GM12878 (cell line): ENCODE data around the gene GNG13. TPM values are rescaled to one million over a fixed set of nuclear protein-coding genes. Genes with fewer than 3 reads are reported as not detected.

Experiments
- E2F8 ChIP-seq: fragments of 450-650 bp; IDR thresholded peaks from 2 replicates; pipeline ENCODE4 v1.6.1; 2018; ENCODE audit warnings: mild to moderate bottlenecking, low read depth, moderate library complexity; ENCODE audit not compliant: partially characterized antibody
- IRF4 ChIP-seq: IDR thresholded peaks from 2 replicates; pipeline ENCODE4 v1.6.1; 2011; ENCODE audit warnings: low read depth, low read length
- JUND ChIP-seq: IDR thresholded peaks from 2 replicates; pipeline ENCODE4 v1.6.1; 2012; ENCODE audit warnings: low read depth, mild to moderate bottlenecking, low read length, improper control_type of control experiment, moderate library complexity
- MTA2 ChIP-seq: fragments of 450-650 bp; IDR thresholded peaks from 2 replicates; pipeline ENCODE4 v1.6.1; 2016; ENCODE audit warnings: low read depth, mild to moderate bottlenecking, moderate library complexity
- SMARCA5 ChIP-seq: fragments of 450-650 bp; IDR thresholded peaks from 2 replicates; pipeline ENCODE4 v1.6.1; 2017; ENCODE audit warnings: mild to moderate bottlenecking
- polyA plus RNA-seq, 11 experiments: library from polyadenylated mRNA; depleted of rRNA in 4 of 11; unstranded in 6 of 11; stranded (reverse) in 5 of 11; fragments of >200 nt; fragmentation: Nextera tagmentation in 4 of 11; fragmentation: Illumina TruSeq in 1 of 11; extraction: Ambion mirVana in 4 of 11; extraction: Trizol in 1 of 11; gene quantifications; 1 replicate in 1 of 11; 2 replicates in 10 of 11; pipeline versions ENCODE4 v1.2.1 to v1.2.3, GENCODE V29; 2011 to 2016; ENCODE audit warnings: inconsistent platforms in 2 of 11, missing spikeins in 2 of 11, low read depth in 1 of 11
- total RNA-seq, 4 experiments: library from RNA; depleted of rRNA in 3 of 4; stranded (reverse); fragments of >200 nt in 3 of 4; fragmentation: Illumina TruSeq in 1 of 4; extraction: Trizol in 1 of 4; gene quantifications; 2 replicates each; pipeline versions ENCODE4 v1.2.1 to v1.2.3, GENCODE V29; 2013 to 2021
- TF ChIP-seq, protein P1 (sequence below): fragments of 150-350 bp; IDR thresholded peaks from 2 replicates; pipeline ENCODE4 v1.6.1; 2014; ENCODE audit warnings: mild to moderate bottlenecking, low read depth, low read length
- TF ChIP-seq, protein P2 (sequence below): IDR thresholded peaks from 2 replicates; pipeline ENCODE4 v1.6.1; 2011; ENCODE audit warnings: low read depth, low read length, improper control_type of control experiment, borderline replicate concordance

GNG13 gene
- total and polyA plus RNA-seq, 10 of the 15 experiments (the other 5 are each of a cell fraction or from before 2014, with no cell fraction given): not detected

DNA sequence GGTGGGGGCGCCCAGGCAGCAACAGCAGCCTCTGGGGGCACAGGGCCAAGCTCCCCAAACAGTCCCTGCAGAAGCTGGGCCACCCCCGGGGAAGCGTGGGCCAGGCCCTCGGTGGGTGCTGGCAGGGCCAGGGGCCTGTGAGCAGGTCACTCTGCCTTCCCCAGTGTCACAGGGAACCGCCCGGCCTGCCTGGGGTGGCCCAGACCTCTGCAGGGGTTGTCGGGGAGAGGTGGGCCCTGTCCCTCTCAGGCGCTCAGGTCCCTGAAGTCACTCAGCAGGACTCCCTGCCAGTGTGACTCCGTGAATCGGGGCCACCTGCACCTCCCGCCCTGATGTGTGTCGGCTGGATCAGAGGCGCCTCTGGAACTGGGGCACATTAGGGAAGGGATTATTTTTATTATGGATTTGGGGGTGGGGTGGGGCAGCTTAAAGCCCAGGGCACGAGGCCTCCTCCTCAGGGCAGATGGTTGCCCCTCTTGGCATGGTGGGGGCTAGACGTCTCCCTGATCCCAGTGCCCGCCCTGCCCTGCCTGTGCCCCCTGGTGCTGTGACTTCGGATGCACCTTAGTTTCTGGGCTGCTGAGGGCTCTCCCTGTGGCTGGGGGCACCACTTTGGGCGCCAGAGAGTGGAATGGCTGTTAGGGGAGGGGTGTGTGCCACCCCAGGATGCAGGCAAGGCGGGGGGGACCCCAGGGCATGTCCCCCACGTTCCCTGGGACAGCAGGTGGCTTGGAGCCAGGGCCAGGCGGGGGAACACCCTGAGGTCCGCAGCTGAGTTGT lies 1.2 kb upstream of the GNG13 start (continued):
- TF ChIP-seq E2F8: no peak
- no peak for TF ChIP-seq MTA2
- TF ChIP-seq, protein P1, sequence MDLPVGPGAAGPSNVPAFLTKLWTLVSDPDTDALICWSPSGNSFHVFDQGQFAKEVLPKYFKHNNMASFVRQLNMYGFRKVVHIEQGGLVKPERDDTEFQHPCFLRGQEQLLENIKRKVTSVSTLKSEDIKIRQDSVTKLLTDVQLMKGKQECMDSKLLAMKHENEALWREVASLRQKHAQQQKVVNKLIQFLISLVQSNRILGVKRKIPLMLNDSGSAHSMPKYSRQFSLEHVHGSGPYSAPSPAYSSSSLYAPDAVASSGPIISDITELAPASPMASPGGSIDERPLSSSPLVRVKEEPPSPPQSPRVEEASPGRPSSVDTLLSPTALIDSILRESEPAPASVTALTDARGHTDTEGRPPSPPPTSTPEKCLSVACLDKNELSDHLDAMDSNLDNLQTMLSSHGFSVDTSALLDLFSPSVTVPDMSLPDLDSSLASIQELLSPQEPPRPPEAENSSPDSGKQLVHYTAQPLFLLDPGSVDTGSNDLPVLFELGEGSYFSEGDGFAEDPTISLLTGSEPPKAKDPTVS: no peak
- TF ChIP-seq, protein P2, sequence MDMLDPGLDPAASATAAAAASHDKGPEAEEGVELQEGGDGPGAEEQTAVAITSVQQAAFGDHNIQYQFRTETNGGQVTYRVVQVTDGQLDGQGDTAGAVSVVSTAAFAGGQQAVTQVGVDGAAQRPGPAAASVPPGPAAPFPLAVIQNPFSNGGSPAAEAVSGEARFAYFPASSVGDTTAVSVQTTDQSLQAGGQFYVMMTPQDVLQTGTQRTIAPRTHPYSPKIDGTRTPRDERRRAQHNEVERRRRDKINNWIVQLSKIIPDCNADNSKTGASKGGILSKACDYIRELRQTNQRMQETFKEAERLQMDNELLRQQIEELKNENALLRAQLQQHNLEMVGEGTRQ: no peak
- no peak for TF ChIP-seq IRF4
- TF ChIP-seq JUND: no peak
- no peak for TF ChIP-seq SMARCA5
